ENCODE results near the gene PPP1R27.

Gene PPP1R27

GRCh38 chr17:81860756-81861568, 26.1 kb upstream of the PPP1R27 start:
- DNase-seq = peak; percentile 99

DNA sequence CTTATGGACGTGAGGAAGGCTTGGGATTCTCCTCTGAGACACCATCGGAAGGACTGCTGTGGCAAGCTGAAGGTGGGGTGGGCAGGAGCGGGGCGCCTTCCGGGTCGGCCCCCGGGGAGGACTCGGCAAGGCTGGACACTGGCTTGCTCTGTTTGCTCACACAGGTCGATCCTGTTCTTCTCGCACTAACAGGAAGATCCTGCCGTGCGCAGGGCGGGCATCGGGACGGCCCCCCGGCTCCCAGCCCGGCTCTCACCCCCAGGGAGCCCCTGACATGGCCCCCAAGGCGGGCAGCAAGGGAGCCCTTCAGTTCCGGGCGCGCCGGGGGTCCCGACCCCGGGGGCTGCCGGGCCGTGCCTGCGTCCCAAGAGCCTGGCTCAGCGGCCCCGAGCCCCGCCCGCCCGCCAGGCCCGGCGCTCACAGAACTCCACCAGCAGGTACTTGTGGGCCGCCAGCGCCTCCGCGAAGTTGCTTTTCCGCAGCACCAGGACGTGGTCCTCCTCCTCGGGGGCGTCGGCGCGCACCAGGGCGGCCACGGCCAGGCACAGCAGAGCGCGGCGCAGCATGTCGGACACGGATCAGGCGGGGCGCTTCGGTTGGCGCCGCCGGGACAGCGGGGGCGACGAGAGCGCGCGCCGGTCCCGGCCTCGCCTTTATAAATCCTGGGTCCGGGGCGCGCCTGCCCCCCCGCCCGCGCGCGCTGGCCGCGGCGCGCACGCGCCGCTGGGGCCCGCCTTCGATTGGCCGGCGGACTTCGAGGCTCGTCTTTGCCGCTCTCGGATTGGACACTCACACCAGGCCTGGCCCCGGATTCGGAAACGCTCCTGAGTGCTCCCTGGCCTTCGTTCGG, 25.3 kb upstream of the PPP1R27 start, which contains the start of gene P4HB:
TSS of gene P4HB (minus strand) at position 630 of the 850 bp plus-strand sequence. CDS start at position 566, 64 bp downstream.
- no peak for DNase-seq

- no peak for DNase-seq
Measured at GRCh38 chr17:81858967-81859905, 24.4 kb upstream of the PPP1R27 start.

DNA sequence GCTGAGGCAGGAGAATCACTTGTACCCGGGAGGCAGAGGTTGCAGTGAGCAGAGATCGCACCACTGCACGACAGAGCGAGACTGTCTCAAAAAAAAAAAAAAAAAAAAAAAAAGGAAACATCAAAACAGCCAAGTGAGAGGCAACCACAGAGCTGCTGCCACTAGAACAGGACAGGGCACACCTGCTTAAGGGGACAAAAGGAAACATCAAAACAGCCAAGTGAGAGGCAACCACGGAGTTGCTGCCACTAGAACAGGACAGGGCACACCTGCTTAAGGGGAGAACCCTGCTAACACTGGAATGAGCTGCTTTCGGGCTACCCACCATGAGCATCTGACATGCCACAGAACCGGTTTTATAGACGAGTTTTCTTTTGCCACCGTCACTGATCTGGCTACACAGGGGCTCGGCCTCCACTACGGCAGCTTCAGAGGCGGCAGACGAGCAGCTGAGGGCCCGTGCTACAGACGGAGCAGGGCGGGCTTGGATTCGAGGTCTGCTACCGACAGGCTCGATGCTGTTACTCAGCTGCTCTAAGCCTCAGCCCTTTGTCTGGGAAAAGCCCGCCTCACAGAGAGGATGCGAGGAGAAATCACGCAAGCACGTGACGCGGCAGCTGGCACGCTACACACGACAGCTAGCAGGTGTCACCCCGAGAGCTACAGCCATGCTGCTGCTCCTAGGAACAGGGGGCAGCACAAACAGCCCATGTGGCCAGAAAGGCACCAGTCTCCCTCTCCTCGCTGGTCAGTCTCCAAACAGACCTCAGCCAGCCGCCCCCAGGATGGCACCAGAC, 23.5 kb upstream of the PPP1R27 start:
- DNase-seq = no peak

- DNase-seq = no peak
Measured at GRCh38 chr17:81854974-81855774, 20.3 kb upstream of the PPP1R27 start.

DNA sequence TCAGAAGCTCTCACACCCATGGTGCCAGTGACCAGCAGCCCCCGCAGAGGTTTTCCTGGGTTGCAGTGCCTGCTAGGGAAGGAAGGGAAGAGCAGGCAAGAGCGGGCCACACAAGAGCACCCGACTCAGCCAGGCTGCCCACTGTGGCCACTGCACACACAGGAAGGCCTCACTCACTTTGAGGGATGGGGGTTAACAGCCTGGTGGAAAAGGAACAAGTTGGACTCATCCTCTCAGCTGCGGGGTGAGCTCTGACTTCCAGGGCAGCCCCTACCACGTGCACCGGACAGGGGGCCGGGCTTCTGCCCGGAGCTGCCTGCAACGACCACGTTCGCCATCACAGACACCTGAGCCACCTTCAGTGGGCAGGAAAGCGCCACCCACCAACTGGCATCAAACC, 17.4 kb upstream of the PPP1R27 start:
- DNase-seq = no peak

DNA sequence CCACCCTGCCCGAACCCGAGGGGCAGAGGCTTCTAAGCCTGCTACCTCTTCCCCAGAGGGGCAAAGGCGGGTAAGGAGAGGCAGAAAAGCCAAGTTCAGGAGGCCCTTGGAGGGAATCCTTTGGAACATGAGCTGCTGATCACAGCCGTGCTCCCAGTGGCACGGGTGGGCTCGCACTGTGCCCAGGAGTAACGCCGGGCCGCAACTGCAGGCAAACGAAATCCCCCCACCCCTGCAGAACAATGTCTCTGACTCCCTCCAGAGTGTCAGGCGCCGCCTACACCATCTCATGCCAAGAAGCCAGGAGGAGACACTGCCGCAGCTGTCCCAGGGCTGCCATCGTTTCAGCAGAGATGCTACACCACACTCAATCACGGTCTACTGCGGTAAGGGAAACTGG, 16.6 kb upstream of the PPP1R27 start:
- DNase-seq = no peak

DNA sequence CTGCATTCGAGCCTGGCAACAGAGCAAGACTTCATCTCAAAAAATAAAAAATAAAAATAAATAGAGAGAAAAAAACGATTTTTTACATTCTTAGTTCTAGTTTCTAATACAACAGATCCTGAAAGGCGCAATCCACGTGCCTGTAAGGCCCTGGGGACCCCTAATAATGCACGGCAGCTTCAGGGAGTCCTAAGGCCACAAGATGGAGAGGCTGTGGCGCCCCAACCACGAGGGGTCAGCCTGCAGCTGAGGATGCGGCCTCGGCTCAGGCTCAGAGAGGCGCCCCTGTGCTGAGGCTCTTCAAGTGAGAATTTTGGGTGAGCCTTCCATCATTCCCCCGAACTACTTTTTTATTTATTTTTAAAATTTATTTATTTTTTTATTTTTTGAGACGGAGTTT, 14.6 kb upstream of the PPP1R27 start:
- DNase-seq = no peak

DNA sequence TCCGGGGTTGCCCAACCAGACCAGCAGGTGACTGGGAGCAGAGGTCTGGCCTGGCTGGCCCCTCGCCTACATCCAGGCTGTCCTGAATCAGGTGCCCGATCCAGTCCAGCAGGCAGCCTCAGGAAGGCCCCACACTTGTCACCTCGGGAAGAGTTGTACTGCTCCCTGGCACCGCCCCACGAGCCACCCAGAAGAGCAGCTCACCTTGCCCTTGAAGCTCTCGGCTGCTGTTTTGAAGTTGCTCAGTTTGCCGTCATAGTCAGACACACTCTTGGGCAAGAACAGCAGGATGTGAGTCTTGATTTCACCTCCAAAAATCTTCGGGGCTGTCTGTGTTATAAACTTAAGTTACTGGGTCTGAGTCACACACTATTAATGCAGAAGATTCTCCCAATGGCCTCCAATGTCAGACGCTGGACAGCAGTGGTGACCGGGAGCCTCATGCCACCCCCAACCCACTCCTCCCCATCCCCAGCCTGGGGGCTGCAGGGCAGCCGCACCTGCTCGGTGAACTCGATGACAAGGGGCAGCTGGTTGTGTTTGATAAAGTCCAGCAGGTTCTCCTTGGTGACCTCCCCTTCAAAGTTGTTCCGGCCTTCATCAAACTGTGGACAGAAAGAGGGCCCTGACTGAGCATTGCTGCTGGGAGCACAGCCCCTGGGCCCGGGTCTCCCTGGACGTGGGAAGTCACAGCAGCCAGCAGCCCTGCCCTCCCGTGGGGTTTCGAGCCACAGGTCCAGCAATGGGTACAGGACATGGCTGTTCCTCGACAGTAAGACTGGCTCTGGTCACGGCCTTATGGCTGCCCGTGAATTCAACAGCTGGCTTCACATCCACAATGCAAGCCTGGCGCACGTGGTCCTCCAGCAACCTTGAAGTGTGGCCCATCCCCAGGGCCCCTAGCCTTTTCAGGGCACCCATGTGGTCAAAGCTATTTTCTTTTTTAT, 12.2 kb upstream of the PPP1R27 start:
- DNase-seq = no peak

- DNase-seq = no peak
Measured at GRCh38 chr17:81845881-81846742, 11.3 kb upstream of the PPP1R27 start.

DNA sequence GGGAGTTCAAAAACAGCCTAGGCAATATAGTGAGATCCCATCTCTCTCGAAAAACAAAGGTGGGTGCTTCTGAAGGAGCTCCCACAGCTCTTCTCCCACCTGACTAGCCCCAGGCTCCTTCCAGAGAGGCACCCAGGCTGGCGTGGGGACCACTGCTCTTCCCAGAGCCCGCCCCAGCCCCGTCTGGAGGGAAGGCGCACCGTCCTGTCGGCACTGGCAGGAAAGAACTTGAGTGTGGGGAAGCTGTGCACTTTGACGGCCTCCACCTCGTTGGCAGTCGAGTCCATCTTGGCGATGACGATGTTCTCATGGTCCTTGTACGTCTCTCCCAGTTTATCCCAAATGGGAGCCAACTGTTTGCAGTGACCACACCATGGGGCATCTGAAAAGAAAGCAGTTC, 10.5 kb upstream of the PPP1R27 start:
- DNase-seq = no peak

- no peak for DNase-seq
Measured at GRCh38 chr17:81844887-81845286, 10.0 kb upstream of the PPP1R27 start.

GRCh38 chr17:81844327-81844851, 9.5 kb upstream of the PPP1R27 start:
- no peak for DNase-seq

DNA sequence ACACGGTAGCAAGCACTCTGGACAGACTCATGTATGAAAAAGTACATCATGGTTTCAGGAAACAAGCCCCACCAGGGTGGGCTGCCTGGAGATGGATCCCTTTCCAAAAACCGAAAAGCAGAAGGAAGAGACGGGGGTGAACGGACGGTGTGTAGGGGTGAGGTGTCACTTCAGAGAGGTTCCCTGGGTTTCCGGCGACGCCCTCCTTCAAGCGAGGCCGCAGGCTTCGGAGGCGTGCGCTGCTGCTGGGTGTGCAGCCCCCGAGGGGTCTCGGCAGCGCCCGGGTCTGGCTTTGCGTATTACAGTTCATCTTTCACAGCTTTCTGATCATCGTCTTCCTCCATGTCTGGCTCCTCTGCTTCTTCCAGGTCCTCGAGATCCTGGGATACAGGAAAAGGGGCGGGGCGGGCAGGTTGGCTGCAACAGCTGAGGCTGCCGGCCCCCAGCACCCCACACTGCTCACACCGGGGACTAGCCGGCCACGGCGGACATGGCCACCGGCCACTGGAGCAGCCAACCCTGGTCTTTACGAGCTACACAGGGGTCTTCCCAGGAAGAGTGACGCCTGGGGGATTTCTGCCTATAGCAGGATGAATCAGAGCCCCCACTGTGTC, 9.0 kb upstream of the PPP1R27 start:
- no peak for DNase-seq

- no peak for DNase-seq
Measured at GRCh38 chr17:81842725-81843504, 8.1 kb upstream of the PPP1R27 start.

DNA sequence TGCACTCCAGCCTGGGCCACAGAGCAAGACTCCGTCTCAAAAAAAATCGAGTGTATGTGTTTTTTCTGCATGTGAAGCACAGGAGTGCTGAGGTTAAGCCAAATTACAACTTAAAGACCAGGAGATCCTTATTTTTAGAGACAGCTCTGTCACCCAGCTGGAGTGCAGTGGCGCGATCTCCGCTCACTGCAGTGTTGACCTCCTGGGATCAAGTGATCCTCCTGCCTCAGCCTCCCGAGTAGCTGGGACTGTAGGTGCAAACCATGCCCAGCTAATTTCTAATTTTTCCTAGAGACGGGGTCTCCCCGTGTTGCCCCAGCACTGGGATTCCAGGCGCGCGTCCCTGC, 7.5 kb upstream of the PPP1R27 start:
- no peak for DNase-seq

- no peak for DNase-seq
Measured at GRCh38 chr17:81841866-81842265, 7.0 kb upstream of the PPP1R27 start.

All from activated gamma-delta T cell treated with Interleukin-2 at 50 U/mL for 16 hours (primary cell).